WERI-Rb-1 (cell line): ENCODE data around the gene KCNAB1.

ENCODE experiments used
- DNase-seq: peaks from one replicate; pipeline ENCODE4 v3.0.0-alpha.2; 2020
- H3K27ac ChIP-seq: fragments of 250-450 bp; sonication (Bioruptor Pico); 2 replicates; pipeline ENCODE4 v1.5.1; 2020; ENCODE audit warnings: mild to moderate bottlenecking, moderate library complexity
- H3K27me3 ChIP-seq: fragments of 250-450 bp; sonication (Bioruptor Pico); 2 replicates; pipeline ENCODE4 v1.5.1; 2021; ENCODE audit warnings: mild to moderate bottlenecking, low read depth, moderate library complexity; ENCODE audit not compliant: insufficient read depth, severe bottlenecking
- H3K36me3 ChIP-seq: fragments of 250-450 bp; sonication (Bioruptor Pico); 2 replicates; pipeline ENCODE4 v1.5.1; 2020; ENCODE audit warnings: mild to moderate bottlenecking, moderate library complexity
- H3K4me3 ChIP-seq: 2 replicates; pipeline ENCODE4 v1.5.1; 2011; ENCODE audit warnings: low read depth, mild to moderate bottlenecking, control low read depth, low read length
- H3K9me3 ChIP-seq: fragments of 250-450 bp; sonication (Bioruptor Pico); 2 replicates; pipeline ENCODE4 v1.5.1; 2021; ENCODE audit warnings: mild to moderate bottlenecking, moderate library complexity; ENCODE audit not compliant: severe bottlenecking
- TF ChIP-seq, protein P1 (sequence below): IDR thresholded peaks from 2 replicates; pipeline ENCODE4 v1.5.1; 2011; ENCODE audit warnings: low read depth, mild to moderate bottlenecking, control low read depth, inconsistent platforms, low read length

The KCNAB1 gene

GRCh38 chr3:156256256-156256655 lies 135.9 kb downstream of the KCNAB1 start:
- H3K27ac ChIP-seq, result no peak overlapping the region
- no peaks in the 10 kb centered on the region for H3K27me3 ChIP-seq
- TF ChIP-seq, protein P1, sequence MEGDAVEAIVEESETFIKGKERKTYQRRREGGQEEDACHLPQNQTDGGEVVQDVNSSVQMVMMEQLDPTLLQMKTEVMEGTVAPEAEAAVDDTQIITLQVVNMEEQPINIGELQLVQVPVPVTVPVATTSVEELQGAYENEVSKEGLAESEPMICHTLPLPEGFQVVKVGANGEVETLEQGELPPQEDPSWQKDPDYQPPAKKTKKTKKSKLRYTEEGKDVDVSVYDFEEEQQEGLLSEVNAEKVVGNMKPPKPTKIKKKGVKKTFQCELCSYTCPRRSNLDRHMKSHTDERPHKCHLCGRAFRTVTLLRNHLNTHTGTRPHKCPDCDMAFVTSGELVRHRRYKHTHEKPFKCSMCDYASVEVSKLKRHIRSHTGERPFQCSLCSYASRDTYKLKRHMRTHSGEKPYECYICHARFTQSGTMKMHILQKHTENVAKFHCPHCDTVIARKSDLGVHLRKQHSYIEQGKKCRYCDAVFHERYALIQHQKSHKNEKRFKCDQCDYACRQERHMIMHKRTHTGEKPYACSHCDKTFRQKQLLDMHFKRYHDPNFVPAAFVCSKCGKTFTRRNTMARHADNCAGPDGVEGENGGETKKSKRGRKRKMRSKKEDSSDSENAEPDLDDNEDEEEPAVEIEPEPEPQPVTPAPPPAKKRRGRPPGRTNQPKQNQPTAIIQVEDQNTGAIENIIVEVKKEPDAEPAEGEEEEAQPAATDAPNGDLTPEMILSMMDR, result no peak
- no peak overlapping the region for H3K4me3 ChIP-seq
- no peaks in the 10 kb centered on the region for H3K9me3 ChIP-seq
- no peaks in the 10 kb centered on the region for H3K36me3 ChIP-seq
- DNase-seq, result no peak

- Histone ChIP-seq H3K4me3 (no peak overlapping the region), H3K27ac (no peak overlapping the region), H3K27me3 (no peaks in the 10 kb centered on the region), H3K36me3 (no peaks in the 10 kb centered on the region), H3K9me3 (no peaks in the 10 kb centered on the region)
- TF ChIP-seq, protein P1, result no peak
- no peak for DNase-seq
Measured at GRCh38 chr3:156256945-156257344, 136.6 kb downstream of the KCNAB1 start.

GRCh38 chr3:156258301-156258700 lies 137.9 kb downstream of the KCNAB1 start:
- no peak overlapping the region for H3K4me3 ChIP-seq

GRCh38 chr3:156259896-156260295 lies 139.5 kb downstream of the KCNAB1 start:
- DNase-seq, result no peak
- H3K9me3 ChIP-seq, result no peaks in the 10 kb centered on the region
- TF ChIP-seq, protein P1, result no peak
- no peak overlapping the region for H3K27ac ChIP-seq
- H3K4me3 ChIP-seq, result no peak overlapping the region
- H3K36me3 ChIP-seq, result no peaks in the 10 kb centered on the region
- H3K27me3 ChIP-seq, result no peaks in the 10 kb centered on the region

More at GRCh38 chr3:156258301-156258700, 137.9 kb downstream of the KCNAB1 start:
- Histone ChIP-seq H3K27me3 (no peaks in the 10 kb centered on the region), H3K27ac (no peak overlapping the region), H3K9me3 (no peaks in the 10 kb centered on the region), H3K36me3 (no peaks in the 10 kb centered on the region)
- no peak for DNase-seq
- TF ChIP-seq, protein P1, result no peak

DNA sequence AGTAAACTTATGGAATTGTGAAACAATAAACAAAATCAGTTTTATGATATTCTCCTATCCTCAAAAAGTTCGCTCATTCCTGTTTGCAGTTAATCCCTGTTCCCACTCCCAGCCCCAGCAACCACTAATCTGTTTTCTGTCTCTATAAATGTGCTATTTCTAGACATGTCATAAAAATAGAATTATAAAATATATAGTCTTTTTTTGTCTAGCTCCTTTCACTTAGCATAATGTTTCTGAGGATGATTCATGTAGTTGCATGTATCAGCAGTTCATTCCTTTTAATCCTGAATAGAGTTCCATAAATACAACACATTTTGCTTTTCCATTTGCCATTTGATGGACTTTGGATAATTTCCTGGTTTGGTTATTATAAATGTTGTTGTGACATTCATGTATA lies 140.0 kb downstream of the KCNAB1 start:
- Histone ChIP-seq H3K4me3 (no peak overlapping the region), H3K27ac (no peak overlapping the region), H3K9me3 (no peaks in the 10 kb centered on the region), H3K27me3 (no peaks in the 10 kb centered on the region), H3K36me3 (no peaks in the 10 kb centered on the region)
- no peak for DNase-seq
- TF ChIP-seq, protein P1, result no peak

- TF ChIP-seq, protein P1, result no peak
- Histone ChIP-seq H3K27me3 (no peaks in the 10 kb centered on the region), H3K27ac (no peak overlapping the region), H3K36me3 (no peaks in the 10 kb centered on the region), H3K9me3 (no peaks in the 10 kb centered on the region), H3K4me3 (no peak overlapping the region)
- no peak for DNase-seq
Measured at GRCh38 chr3:156264771-156265170, 144.4 kb downstream of the KCNAB1 start.
